ENCODE results near the gene DOCK6.

DOCK6 gene

GRCh38 chr19:11244846-11245589 lies 17.3 kb downstream of the DOCK6 start:
- no peak for DNase-seq

GRCh38 chr19:11243798-11244169 lies 18.5 kb downstream of the DOCK6 start:
- no peak for DNase-seq

GRCh38 chr19:11242864-11243797 lies 19.2 kb downstream of the DOCK6 start:
- DNase-seq, result peak; percentile 61

GRCh38 chr19:11242025-11242424 lies 20.3 kb downstream of the DOCK6 start:
- DNase-seq, result no peak

GRCh38 chr19:11240008-11240444 lies 22.3 kb downstream of the DOCK6 start:
- no peak for DNase-seq

GRCh38 chr19:11239377-11240000 lies 22.8 kb downstream of the DOCK6 start, which contains the start of gene ANGPTL8:
Gene ANGPTL8 (plus strand): TSS chr19:11239619. CDS start chr19:11239638, 19 bp downstream.
- DNase-seq, result no peak

- DNase-seq, result no peak
Measured at GRCh38 chr19:11238781-11239376, 23.4 kb downstream of the DOCK6 start.

GRCh38 chr19:11238041-11238440 lies 24.3 kb downstream of the DOCK6 start:
- no peak for DNase-seq

- no peak for DNase-seq
Measured at GRCh38 chr19:11237321-11237720, 25.0 kb downstream of the DOCK6 start.

GRCh38 chr19:11236324-11237301 lies 25.7 kb downstream of the DOCK6 start:
- DNase-seq, result no peak

- DNase-seq, result no peak
Measured at GRCh38 chr19:11234486-11235075, 27.7 kb downstream of the DOCK6 start.

GRCh38 chr19:11233073-11233472 lies 29.3 kb downstream of the DOCK6 start:
- no peak for DNase-seq

- no peak for DNase-seq
Measured at GRCh38 chr19:11232555-11232954, 29.8 kb downstream of the DOCK6 start.

- DNase-seq, result no peak
Measured at GRCh38 chr19:11230621-11231386, 31.5 kb downstream of the DOCK6 start.

- no peak for DNase-seq
Measured at GRCh38 chr19:11227195-11227886, 35.0 kb downstream of the DOCK6 start.

- no peak for DNase-seq
Measured at GRCh38 chr19:11226716-11227166, 35.6 kb downstream of the DOCK6 start.

GRCh38 chr19:11225815-11226214 lies 36.5 kb downstream of the DOCK6 start:
- no peak for DNase-seq

GRCh38 chr19:11225172-11225571 lies 37.2 kb downstream of the DOCK6 start:
- DNase-seq, result no peak

- no peak for DNase-seq
Measured at GRCh38 chr19:11224429-11224828, 37.9 kb downstream of the DOCK6 start.

GRCh38 chr19:11223200-11223599 lies 39.1 kb downstream of the DOCK6 start:
- DNase-seq, result no peak
